ENCODE results near the gene AKAP6.

AKAP6 gene

GRCh38 chr14:32683679-32684078 lies 354.6 kb downstream of the AKAP6 start:
- no peak for DNase-seq

- DNase-seq: no peak
Observed at GRCh38 chr14:32688941-32689340, 359.8 kb downstream of the AKAP6 start.

- DNase-seq: no peak
Observed at GRCh38 chr14:32692441-32692840, 363.3 kb downstream of the AKAP6 start.

- DNase-seq: no peak
Observed at GRCh38 chr14:32693114-32693513, 364.0 kb downstream of the AKAP6 start.

- DNase-seq: no peak
Observed at GRCh38 chr14:32694795-32695449, 365.8 kb downstream of the AKAP6 start.

GRCh38 chr14:32696325-32697091 lies 367.4 kb downstream of the AKAP6 start:
- DNase-seq: no peak

GRCh38 chr14:32697114-32697513 lies 368.0 kb downstream of the AKAP6 start:
- no peak for DNase-seq

- DNase-seq: no peak
Observed at GRCh38 chr14:32697704-32698103, 368.6 kb downstream of the AKAP6 start.

- no peak for DNase-seq
Observed at GRCh38 chr14:32698831-32699230, 369.7 kb downstream of the AKAP6 start.

GRCh38 chr14:32701475-32701874 lies 372.4 kb downstream of the AKAP6 start:
- no peak for DNase-seq

- no peak for DNase-seq
Observed at GRCh38 chr14:32702088-32702487, 373.0 kb downstream of the AKAP6 start.

GRCh38 chr14:32702562-32702961 lies 373.5 kb downstream of the AKAP6 start:
- peak; percentile 13 to 31 for DNase-seq

GRCh38 chr14:32703183-32703621 lies 374.1 kb downstream of the AKAP6 start:
- DNase-seq: no peak

GRCh38 chr14:32706721-32707519 lies 377.8 kb downstream of the AKAP6 start:
- DNase-seq: no peak

- no peak for DNase-seq
Observed at GRCh38 chr14:32707742-32708500, 378.8 kb downstream of the AKAP6 start.

- DNase-seq: no peak
Observed at GRCh38 chr14:32709027-32709426, 379.9 kb downstream of the AKAP6 start.

GRCh38 chr14:32710231-32710671 lies 381.2 kb downstream of the AKAP6 start:
- no peak for DNase-seq

- peak in 1 of 2 donors; percentile 6 for DNase-seq
Observed at GRCh38 chr14:32710731-32711680, 381.9 kb downstream of the AKAP6 start.

- no peak for DNase-seq
Observed at GRCh38 chr14:32713856-32714255, 384.8 kb downstream of the AKAP6 start.

- no peak for DNase-seq
Observed at GRCh38 chr14:32719601-32720000, 390.5 kb downstream of the AKAP6 start.

- no peak for DNase-seq
Observed at GRCh38 chr14:32720927-32721326, 391.8 kb downstream of the AKAP6 start.

Data from CD4-positive, alpha-beta T cell treated with Interleukin-4 for 1 hour (primary cell).